ENCODE measurements around the gene IFRD1.

IFRD1 gene, protein sequence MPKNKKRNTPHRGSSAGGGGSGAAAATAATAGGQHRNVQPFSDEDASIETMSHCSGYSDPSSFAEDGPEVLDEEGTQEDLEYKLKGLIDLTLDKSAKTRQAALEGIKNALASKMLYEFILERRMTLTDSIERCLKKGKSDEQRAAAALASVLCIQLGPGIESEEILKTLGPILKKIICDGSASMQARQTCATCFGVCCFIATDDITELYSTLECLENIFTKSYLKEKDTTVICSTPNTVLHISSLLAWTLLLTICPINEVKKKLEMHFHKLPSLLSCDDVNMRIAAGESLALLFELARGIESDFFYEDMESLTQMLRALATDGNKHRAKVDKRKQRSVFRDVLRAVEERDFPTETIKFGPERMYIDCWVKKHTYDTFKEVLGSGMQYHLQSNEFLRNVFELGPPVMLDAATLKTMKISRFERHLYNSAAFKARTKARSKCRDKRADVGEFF

DNA sequence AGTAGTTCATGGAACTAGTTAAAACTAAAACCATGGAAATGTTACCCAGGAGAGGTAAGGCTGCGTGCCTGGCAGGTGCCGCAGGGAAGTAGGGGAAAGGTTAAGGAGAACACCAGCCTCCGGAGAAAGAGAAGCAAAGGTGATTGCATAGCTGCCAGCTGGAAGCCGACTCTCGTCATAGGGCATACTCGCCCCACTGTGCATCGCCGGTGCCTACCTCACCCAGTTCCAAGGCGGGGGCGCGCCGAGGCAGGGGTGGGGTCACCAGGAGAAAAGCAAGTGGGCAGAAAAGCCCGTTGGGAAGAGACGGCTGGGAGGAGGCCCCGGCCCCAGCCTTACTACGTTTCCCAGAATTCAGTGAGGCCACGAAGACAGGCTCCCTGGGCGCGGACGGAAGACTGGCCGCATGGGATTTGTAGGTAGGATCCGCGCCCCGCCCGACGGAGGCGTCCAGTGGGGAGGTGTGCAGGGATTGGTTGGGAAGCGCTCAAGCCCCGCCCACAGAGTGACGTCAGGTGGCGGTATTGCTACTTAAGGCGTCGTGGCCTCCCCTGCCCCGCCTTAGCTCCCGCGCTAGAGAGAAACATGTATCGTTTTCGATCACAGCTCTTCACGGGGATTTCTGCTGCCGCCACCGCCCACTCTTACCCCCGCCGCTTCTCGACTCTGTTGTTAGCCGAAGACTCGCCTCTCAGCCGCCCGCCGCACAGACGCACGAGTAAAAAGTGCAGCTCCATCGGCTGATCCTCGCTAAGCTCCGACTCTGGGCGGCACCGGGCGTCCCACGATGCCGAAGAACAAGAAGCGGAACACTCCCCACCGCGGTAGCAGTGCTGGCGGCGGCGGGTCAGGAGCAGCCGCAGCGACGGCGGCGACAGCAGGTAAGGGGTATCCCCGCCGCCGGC, at the start of gene IFRD1:
Gene IFRD1, plus strand, starts transcription at position 559 of the 905 bp plus-strand sequence. Its CDS starts 229 bp downstream, at position 788.
- DNase-seq (ENCODE audit: low spot score): peak; percentile 100

GRCh38 chr7:112404321-112404720, 45.9 kb upstream of the IFRD1 start:
- no peak for DNase-seq (ENCODE audit: low spot score)

DNA sequence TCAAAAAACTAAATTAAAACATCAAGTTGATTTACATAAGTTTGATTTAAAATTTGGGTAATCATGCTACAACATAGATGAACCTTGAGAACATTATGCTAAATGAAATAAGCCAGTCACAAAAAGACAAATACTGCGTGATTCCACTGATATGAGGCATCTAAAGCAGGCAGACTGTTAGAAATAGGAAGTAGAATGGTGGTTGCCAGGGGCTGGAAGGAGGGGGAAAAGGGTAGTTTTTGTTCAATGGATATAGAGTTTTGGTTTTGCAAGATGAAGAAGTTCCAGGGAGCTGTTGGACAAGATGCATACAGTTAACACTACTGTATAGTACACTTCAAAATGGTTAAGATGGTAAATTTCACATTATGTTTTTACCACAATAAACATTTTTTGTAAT, 45.0 kb upstream of the IFRD1 start:
- no peak for DNase-seq (ENCODE audit: low spot score)

DNA sequence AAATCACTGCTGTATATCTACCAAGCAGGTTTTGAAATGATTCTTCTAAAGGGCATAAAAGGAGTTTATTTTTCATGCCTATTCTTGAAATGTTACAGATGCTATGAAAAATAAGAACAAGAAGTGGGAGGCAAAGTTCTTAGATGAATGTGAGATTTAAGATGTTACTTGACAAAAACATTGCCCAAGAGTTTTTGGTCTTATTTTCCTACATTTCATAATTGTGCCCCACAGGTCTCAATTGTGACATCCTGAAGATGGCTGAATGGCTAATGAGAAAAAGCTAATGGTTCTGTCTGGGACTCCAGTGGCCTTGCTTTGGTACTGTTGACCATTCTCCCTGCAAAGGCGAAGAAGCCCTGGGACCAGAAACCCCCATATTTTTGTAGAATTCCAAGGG, 43.0 kb upstream of the IFRD1 start:
- DNase-seq (ENCODE audit: low spot score): no peak

DNA sequence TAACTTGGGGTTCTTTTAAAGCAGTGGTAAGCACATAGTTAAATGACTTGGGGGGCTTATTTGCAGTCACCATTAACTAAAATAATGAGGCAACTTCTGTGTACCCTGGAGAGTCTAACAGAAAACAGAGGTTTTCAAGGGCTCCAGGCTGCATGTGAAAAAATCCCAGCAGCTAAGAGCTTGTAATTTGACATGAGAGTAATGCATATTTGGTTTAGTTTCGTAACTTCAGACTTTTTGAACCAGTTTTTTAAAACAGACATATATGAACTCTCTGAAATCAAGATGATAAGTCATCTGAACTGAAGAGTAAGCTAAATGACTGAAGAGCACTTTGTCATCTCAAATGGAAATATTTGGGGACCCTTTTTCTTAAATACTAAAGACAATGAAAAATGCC, 40.2 kb upstream of the IFRD1 start:
- DNase-seq (ENCODE audit: low spot score): no peak

GRCh38 chr7:112411186-112411795, 39.0 kb upstream of the IFRD1 start:
- DNase-seq (ENCODE audit: low spot score): peak; percentile 73

- DNase-seq (ENCODE audit: low spot score): peak; percentile 59
Observed at GRCh38 chr7:112414855-112415490, 35.3 kb upstream of the IFRD1 start.

GRCh38 chr7:112416127-112416526, 34.1 kb upstream of the IFRD1 start:
- DNase-seq (ENCODE audit: low spot score): no peak

DNA sequence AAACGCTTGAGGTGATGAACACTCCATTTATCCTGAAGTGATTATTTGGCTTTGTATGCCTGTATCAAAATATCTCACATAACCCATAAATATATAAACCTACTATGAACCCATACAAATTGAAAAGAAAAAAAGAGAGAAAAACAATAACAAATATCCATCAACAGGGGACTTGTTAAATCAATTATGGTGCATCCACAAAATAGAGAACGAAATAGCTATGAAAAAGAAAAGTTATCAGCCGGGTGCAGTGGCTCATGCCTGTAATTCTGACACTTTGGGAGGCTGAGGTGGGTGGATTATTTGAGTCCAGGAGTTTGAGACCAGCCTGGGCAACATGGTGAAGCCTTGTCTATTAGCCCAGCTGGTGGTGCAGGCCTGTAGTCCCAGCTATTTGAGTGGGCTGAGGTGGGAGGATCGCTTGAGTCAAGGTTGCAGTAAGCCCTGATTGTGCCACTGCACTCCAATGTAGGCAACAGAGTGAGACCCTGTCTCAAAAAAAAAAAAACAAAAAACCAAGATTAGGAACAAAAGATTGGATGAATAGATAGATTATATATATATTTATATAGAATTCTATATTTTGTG, 30.6 kb upstream of the IFRD1 start:
- DNase-seq (ENCODE audit: low spot score): no peak

GRCh38 chr7:112420236-112420861, 29.9 kb upstream of the IFRD1 start:
- no peak for DNase-seq (ENCODE audit: low spot score)

- DNase-seq (ENCODE audit: low spot score): no peak
Observed at GRCh38 chr7:112421666-112422486, 28.4 kb upstream of the IFRD1 start.

- DNase-seq (ENCODE audit: low spot score): peak; percentile 73
Observed at GRCh38 chr7:112422842-112423496, 27.3 kb upstream of the IFRD1 start.

DNA sequence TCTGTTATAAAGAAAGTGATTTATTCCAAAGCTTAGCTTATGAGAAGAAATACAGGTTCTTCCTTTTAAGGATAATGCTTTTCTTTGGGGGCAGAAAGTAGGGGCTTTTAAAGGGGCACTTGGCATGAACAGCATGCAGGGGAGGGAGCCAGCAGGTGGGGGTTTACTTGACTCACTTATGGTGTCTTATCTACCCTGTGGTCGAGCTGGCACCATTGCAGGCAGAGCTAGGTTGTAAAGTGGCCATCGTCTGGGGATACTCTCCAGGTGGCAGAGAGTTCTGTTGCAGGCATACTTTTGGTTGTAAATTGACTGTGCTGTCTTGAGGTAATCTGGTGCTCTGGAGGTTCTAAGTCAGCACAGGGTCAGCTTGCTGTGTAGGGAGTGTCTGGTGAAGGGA, 26.3 kb upstream of the IFRD1 start:
- DNase-seq (ENCODE audit: low spot score): no peak

DNA sequence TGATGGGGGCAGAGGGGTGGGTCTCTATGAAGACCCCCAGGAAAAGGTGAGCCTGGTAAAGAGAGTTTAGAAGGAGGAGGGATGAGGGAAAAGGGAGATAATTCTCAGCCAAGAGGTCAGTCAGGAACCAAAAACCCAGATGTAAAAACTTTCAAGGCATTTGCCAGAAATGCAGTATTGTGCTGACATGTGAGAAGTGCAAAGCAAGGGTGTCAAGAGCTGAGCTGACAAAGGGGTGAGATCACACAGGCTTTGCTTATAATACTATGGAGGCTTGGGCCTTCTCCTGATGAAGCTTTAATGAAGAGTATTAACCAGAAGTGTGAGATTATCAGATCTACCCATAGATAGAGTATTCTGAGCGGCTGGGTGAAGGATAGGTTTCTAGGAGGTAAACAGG, 22.3 kb upstream of the IFRD1 start:
- no peak for DNase-seq (ENCODE audit: low spot score)

GRCh38 chr7:112428715-112429114, 21.5 kb upstream of the IFRD1 start:
- DNase-seq (ENCODE audit: low spot score): no peak

DNA sequence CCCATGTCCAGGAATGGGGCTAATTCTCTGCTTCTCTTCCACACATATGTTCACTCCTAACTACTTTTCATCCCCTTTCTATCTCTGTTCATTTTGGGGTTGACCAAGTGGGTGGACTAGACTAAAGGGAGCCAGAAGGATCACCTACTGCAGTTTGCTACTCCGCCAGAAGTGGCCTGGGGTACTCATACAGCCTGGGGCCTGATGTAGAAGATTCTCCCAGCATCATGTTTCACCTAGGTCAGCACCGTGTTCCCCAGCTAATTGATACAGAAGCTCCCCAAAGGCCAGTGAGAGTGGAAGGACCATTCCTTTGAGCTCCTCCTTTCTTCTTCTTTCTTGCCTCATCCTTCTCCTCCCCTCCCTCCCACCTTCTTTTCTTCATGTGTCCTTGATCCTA, 19.6 kb upstream of the IFRD1 start:
- DNase-seq (ENCODE audit: low spot score): no peak

- DNase-seq (ENCODE audit: low spot score): no peak
Observed at GRCh38 chr7:112431803-112432202, 18.5 kb upstream of the IFRD1 start.

GRCh38 chr7:112433289-112433688, 17.0 kb upstream of the IFRD1 start:
- no peak for DNase-seq (ENCODE audit: low spot score)

GRCh38 chr7:112437072-112437471, 13.2 kb upstream of the IFRD1 start:
- DNase-seq (ENCODE audit: low spot score): no peak

GRCh38 chr7:112439476-112439875, 10.8 kb upstream of the IFRD1 start:
- no peak for DNase-seq (ENCODE audit: low spot score)
